ENCODE data around the gene TMCC1.
A peak's percentile ranks its signal among the peaks of the same experiment; 100 is the strongest.
"Not testable (repeated sequence)": the region's sequence is repeated elsewhere in the genome, so short reads cannot be mapped to it uniquely, and the experiment has no call there.

TMCC1 gene

GRCh38 chr3:129673897-129674797 lies 219.4 kb downstream of the TMCC1 start:
- DNase-seq, result no peak

DNA sequence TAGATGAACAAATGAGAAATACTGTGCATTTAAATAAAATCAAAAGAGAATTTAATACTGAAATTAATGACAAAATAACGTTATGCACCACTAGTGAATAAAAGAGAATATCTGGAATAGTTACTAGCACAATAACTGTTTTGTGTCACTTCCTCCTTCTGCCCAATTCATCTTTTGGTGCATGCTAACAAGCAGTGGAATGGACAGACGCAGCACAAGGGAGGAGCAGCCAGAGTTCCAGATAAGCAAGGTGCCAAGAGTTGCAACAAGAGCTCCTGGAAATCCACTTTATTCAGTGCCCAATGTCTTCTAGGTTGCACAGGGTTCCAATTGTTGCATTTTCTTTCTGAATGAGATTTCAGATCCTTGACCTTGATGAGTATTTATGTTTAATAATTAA lies 220.5 kb downstream of the TMCC1 start:
- no peak for DNase-seq

DNA sequence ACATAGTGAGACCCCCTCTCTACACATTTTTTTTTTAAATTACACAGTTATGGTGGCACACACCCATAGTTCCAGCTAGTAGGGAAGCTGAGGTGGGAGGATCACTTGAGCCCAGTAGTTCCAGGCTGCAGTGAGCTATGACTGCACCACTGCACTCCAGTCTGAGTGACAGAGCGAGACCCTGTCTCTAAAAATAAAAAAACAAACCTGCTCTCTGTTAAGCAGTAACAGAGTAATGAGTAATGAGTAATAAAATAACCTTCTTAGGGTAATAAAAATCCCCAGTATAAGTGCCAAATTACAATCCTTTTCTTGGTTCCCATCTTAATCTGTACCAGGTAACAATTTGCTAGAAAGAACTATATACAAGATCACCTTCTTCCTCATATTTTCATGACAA lies 221.1 kb downstream of the TMCC1 start:
- DNase-seq, result no peak

- DNase-seq, result no peak
Measured at GRCh38 chr3:129665024-129665768, 228.3 kb downstream of the TMCC1 start.

DNA sequence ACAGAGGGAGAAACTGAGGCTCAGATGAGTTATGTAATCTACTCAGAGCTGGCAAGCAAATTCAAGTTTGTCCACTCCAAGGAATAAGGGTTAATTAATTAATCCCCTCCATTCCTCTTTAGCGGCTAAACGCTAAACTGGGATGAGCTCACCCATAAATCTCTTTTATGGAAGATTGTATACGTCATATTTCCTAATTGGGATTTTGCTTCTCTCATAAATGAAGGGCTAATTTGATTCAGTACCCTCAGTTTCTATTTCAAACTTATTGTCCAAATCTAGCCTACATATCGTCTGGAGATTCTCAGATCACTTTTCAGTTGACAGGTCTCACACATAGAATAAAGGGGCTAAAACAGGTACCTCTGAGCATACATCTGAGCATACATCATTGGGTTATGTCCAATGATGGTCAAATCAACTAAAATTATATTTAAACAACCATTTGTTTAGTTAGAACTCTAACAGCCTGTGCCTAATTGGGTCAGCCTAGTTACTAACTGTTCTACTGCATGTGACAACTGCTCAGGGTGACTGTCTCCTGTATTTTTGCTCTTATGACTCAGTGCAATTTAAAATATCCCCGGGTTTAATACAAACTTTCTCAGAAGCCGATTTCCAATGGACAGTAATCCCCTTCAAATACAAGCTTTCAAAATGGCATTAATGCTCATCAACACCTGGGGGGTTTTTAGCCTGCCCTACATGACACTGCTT lies 229.4 kb downstream of the TMCC1 start:
- DNase-seq, result no peak

DNA sequence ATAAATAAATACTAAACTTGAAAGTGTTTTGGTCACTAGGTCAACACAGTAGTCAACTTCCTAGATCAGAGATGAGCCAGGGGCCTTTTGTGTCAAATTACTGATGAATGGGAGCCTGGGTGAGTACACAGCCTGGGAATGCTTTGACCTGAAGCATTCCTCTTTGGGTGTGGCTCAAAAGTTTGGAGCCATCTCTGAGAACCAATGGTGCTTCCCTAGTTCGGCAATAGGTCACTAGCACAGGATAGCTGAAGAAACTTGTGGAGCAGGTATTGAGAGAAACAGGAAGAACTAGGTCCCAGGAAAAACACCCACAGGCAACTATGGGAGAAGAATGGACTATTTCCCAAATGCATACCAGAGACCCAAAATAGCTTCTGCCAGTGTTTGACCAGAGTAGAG lies 230.5 kb downstream of the TMCC1 start:
- no peak for DNase-seq

DNA sequence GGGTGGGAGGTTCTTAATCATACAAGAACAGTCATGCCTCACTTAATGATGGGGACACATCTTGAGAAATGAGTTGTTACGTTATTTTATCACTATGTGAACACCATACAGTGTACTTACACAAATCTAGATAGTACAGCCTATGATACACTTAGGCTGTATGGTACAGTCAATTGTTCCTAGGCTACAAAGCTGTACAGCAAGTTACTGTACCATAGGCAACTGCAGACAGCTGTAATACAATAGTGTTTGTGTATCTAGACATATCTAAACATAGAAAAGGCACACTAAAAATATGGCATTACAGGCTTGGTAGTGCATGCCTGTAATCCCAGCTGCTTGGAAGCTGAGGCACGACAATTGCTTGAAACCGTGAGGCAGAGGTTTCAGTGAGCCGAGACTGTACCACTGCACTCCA lies 231.3 kb downstream of the TMCC1 start:
- DNase-seq, result no peak

- DNase-seq, result no peak
Measured at GRCh38 chr3:129661766-129662165, 231.7 kb downstream of the TMCC1 start.

DNA sequence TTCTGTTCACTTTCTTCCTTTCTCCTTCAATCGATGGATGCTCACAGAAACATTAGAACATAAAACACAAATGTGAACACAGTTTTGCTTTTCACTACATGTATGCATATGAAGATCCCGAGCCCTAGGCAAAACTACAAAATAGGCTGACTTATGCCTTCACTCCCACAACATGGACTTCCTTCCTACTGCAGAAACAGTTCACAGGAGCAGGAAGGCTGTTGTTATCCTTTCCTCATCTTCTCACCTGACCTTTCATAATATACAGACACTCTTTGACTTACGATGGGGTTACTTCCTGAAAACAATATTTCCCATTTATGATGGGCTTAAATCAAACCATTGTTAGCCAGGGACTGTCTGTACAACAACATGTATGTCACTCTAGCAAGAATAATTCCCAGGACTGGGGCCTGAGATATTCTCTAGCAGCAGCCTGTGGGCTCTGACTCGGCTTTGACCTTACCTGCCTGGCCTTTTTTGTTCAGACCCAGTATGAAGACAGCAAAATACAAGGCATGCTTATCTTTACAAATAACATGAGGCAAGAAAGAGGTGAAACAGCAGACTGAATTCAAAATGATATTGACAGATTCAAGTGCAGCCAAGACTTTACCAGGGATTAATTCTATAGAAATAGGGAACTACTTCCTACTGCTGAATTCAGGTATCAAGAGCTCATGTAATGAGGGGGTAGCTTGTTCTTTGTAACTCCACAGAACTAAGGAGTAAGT lies 235.2 kb downstream of the TMCC1 start:
- no peak for DNase-seq

DNA sequence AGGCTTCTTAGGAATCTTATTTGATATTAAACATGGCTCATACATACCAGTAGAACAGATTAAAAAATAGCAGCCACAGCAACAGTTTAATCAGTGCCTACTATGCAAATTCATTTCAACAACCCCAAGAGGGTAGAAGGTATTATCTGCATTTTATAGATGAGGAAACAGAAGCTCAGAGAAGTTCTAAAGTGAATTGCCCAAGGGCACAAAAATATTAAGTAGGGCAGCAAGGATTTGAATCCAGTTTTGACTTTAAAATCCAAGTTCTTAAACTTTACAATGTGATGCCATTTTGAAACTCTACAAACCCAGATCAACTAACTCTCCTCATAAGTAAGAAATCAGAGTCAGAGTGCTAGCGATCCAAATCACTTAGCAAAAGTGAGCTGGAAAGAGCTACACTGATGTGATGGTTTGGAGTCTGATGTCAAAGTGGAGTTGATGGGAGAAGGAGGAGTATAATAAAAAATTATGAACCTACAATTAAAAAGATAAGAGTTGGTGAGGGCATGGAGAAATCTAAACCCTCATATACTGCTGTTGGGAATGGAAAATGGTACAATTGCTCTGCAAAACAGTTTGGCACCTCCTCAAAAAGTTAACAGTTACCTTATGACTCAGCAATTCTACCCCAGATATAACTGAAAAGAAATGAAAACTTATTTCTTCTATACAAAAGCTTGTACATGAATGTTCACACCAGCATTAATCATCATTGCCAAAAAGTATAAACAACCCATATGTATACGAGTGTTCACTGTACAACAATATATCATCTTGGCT lies 236.1 kb downstream of the TMCC1 start:
- no peak for DNase-seq

GRCh38 chr3:129656659-129657247 lies 236.8 kb downstream of the TMCC1 start:
- DNase-seq, result no peak

DNA sequence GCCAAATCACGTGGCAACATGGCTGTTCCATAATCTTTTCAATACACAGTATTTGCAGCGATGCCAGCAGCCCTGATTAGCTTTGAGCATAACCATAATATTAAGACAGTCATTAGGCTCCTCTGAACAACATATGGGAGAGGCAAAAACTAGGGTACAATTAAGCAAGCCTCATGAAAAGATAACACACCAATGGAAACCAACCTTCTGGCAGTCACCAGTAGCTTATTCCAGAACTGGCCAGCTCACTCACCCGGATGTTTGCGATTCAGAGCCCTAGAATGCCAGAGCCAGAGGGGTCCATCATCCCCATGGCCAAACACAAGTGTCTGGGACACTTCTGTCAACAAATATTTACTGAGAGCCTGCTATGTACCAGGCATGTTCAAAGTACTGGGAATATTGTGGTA lies 238.2 kb downstream of the TMCC1 start:
- DNase-seq, result no peak

GRCh38 chr3:129654131-129654530 lies 239.4 kb downstream of the TMCC1 start:
- DNase-seq, result no peak

- no peak for DNase-seq
Measured at GRCh38 chr3:129653019-129653418, 240.5 kb downstream of the TMCC1 start.

GRCh38 chr3:129651435-129652202 lies 241.9 kb downstream of the TMCC1 start:
- DNase-seq, result no peak

DNA sequence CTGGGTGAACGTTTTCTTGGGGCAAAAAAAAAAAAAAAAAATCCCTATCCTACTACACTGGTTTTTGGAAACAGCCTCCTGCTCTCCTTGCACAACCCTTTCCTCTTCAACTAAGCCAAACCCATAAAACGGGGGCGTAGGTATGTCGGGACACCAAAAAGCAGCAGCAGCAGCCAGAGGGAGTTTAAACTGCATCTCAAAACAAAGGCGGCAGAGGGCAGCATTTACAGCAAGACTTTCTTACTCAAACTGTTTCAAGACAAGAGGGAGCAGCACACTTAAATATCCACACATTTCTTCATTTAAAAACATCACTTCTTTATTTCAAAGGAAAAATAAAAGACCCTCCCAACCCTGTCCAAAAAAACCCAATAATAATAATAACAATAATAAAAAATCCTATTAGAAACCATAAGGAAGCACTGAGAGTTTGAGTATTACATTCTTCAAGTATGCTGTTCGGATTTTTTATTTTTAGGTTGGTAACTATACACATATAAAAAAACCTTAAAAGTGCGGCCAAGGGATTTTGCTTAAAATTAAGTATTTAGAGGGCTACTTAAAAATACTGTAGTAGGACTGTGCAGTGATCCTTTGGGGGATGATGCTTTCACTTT lies 243.1 kb downstream of the TMCC1 start:
- DNase-seq, result peak; percentile 27

GRCh38 chr3:129648391-129648790 lies 245.1 kb downstream of the TMCC1 start:
- DNase-seq, result no peak

GRCh38 chr3:129645286-129645685 lies 248.2 kb downstream of the TMCC1 start:
- DNase-seq, result no peak

DNA sequence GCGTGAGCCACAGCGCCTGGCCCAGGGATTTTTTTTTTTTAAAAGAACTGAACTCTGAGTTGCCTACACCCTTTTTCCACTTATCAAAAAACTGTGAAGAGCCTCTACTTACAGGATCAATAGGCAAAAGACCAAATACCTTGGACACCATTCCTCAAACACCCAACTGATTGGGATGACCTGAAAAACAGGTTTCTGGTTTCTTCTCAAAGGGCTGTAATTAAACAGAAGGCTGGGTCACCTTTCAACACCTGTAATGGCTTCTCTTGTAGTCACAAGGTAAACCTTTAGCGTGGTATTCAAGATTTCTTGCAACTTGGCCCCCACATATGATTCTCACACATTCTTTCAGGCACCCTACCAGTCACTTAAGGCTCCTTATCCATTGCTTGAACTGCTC lies 248.7 kb downstream of the TMCC1 start:
- no peak for DNase-seq

DNA sequence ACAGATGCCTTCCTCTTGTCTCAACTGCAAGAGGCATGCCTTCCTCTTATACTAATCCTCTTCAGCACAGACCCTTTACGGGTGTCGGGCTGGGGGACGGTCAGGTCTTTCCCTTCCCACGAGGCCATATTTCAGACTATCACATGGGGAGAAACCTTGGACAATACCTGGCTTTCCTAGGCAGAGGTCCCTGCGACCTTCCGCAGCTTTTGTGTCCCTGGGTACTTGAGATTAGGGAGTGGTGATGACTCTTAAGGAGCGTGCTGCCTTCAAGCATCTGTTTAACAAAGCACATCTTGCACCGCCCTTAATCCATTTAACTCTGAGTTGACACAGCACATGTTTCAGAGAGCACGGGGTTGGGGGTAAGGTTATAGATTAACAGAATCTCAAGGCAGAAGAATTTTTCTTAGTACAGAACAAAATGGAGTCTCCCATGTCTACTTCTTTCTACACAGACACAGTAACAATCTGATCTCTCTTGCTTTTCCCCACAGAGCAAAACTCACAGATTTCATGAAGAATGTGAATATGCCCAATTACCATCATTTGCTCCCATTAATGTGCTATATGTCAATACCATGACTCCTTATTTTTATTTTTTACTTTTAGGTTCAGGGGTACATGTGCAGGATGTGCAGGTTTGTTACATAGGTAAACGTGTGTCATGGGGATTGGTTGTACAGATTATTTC lies 251.8 kb downstream of the TMCC1 start:
- DNase-seq, result not testable (repeated sequence)

Data from activated effector memory CD4-positive, alpha-beta T cell treated with Interleukin-2 at 50 U/mL for 16 hours (primary cell).